K562 (cell line): ENCODE results near the gene TEDC1. TPM values are rescaled to one million over a fixed set of nuclear protein-coding genes. Genes with fewer than 3 reads are reported as not detected.

ENCODE experiments used
- BCOR ChIP-seq: fragments of 450-650 bp; IDR thresholded peaks from 2 replicates; pipeline ENCODE4 v1.6.1; 2016
- BRD4 ChIP-seq: fragments of 200-600 bp; sonication (generic); IDR thresholded peaks from 2 replicates; pipeline ENCODE4 v1.6.1; 2017; ENCODE audit warnings: inconsistent platforms
- CXXC5 ChIP-seq: fragments of 250-450 bp; sonication (Bioruptor Pico); IDR thresholded peaks from 2 replicates; pipeline ENCODE4 v1.8.0; 2022; ENCODE audit warnings: inconsistent platforms, mild to moderate bottlenecking, moderate library complexity
- ERF ChIP-seq: fragments of 450-650 bp; formaldehyde crosslinking; IDR thresholded peaks from 2 replicates; pipeline ENCODE4 v1.4.0; 2020; ENCODE audit warnings: mild to moderate bottlenecking, mixed read lengths
- ETV1 ChIP-seq: fragments of 450-650 bp; conservative IDR thresholded peaks from 2 replicates; pipeline ENCODE4 v1.6.1; 2016; ENCODE audit warnings: missing genetic modification characterization, control low read depth, low read depth, missing compliant biosample characterization
- FOS ChIP-seq: IDR thresholded peaks from 3 replicates; pipeline ENCODE4 v1.6.1; 2011; ENCODE audit not compliant: insufficient read length; ENCODE audit errors: extremely low read depth
- MTA3 ChIP-seq: fragments of 450-650 bp; formaldehyde crosslinking; IDR thresholded peaks from 2 replicates; pipeline ENCODE4 v1.6.1; 2017; ENCODE audit warnings: mild to moderate bottlenecking, borderline replicate concordance
- RBFOX2 ChIP-seq: fragments of 200-400 bp; formaldehyde crosslinking; IDR thresholded peaks from 2 replicates; pipeline ENCODE4 v1.6.1; 2017; ENCODE audit warnings: low read depth, mild to moderate bottlenecking, low read length, moderate library complexity
- RBM15 ChIP-seq: fragments of 200-400 bp; formaldehyde crosslinking; IDR thresholded peaks from 2 replicates; pipeline ENCODE4 v1.6.1; 2018; ENCODE audit warnings: mild to moderate bottlenecking, low read length, moderate library complexity; ENCODE audit not compliant: insufficient read depth
- SMARCC2 ChIP-seq: fragments of 450-650 bp; IDR thresholded peaks from 2 replicates; pipeline ENCODE4 v1.6.1; 2017; ENCODE audit warnings: antibody characterized with exemption, moderate library complexity, mild to moderate bottlenecking, low read depth
- SREBF2 ChIP-seq: sonication (generic); formaldehyde crosslinking; IDR thresholded peaks from 2 replicates; pipeline ENCODE4 v1.4.0; 2020; ENCODE audit warnings: mild to moderate bottlenecking, missing genetic modification reagents
- STAT5A ChIP-seq: IDR thresholded peaks from 2 replicates; pipeline ENCODE4 v1.6.1; 2012; ENCODE audit warnings: low read length, inconsistent platforms, borderline replicate concordance
- TRIM28 ChIP-seq: fragments of 450-650 bp; IDR thresholded peaks from 2 replicates; pipeline ENCODE4 v1.6.1; 2017
- ZC3H4 ChIP-seq: sonication (generic); formaldehyde crosslinking; IDR thresholded peaks from 2 replicates; pipeline ENCODE4 v1.9.0; 2021; ENCODE audit warnings: missing genetic modification reagents, borderline replicate concordance
- ZNF184 ChIP-seq: sonication (generic); formaldehyde crosslinking; IDR thresholded peaks from 2 replicates; pipeline ENCODE4 v1.5.0; 2020; ENCODE audit warnings: missing genetic modification reagents
- ZNF561 ChIP-seq: fragments of 450-650 bp; formaldehyde crosslinking; conservative IDR thresholded peaks from 2 replicates; pipeline ENCODE4 v1.4.0; 2020; ENCODE audit warnings: mild to moderate bottlenecking, moderate library complexity
- ZNF717 ChIP-seq: fragments of 250-450 bp; sonication (Bioruptor Pico); IDR thresholded peaks from 2 replicates; pipeline ENCODE4 v1.5.0; 2021
- polyA plus RNA-seq, 8 experiments: library from polyadenylated mRNA; depleted of rRNA in 4 of 8; stranded (reverse) in 5 of 8; unstranded in 3 of 8; fragments of >200 nt; fragmentation: Nextera tagmentation in 2 of 8; fragmentation: Illumina TruSeq in 1 of 8; extraction: Ambion mirVana in 2 of 8; extraction: Trizol in 1 of 8; gene quantifications; 2 replicates each; pipeline versions ENCODE4 v1.2.1 to v1.2.3, GENCODE V29; 2011 to 2014; ENCODE audit warnings: inconsistent platforms in 1 of 8, missing spikeins in 1 of 8
- total RNA-seq, 7 experiments: library from RNA; depleted of rRNA in 6 of 7; stranded (reverse); fragments of >200 nt in 6 of 7; fragmentation: Illumina TruSeq in 2 of 7; extraction: Trizol in 2 of 7; gene quantifications; 2 replicates each; pipeline versions ENCODE4 v1.2.1 to v1.2.3, GENCODE V29; 2011 to 2021; ENCODE audit warnings: low replicate concordance in 1 of 7
- TF ChIP-seq, protein P1 (sequence below): fragments of 250-450 bp; sonication (Bioruptor Pico); IDR thresholded peaks from 2 replicates; pipeline ENCODE4 v1.5.0; 2021
- TF ChIP-seq, protein P2 (sequence below), 2 experiments: fragments of 450-650 bp in 1 of 2; IDR thresholded peaks; 2 replicates each; pipeline ENCODE4 v1.6.1; 2011 to 2017; ENCODE audit warnings: low read depth in 2 of 2, antibody characterized with exemption in 1 of 2, borderline replicate concordance in 1 of 2, low read length in 1 of 2, mild to moderate bottlenecking in 1 of 2, mixed read lengths in 1 of 2; ENCODE audit not compliant: control insufficient read depth in 1 of 2
- TF ChIP-seq, protein P3 (sequence below), 2 experiments: IDR thresholded peaks; 2 replicates each; pipeline ENCODE4 v1.6.1; 2012; ENCODE audit warnings: improper control_type of control experiment in 2 of 2, low read depth in 2 of 2, low read length in 2 of 2, borderline replicate concordance in 1 of 2
- TF ChIP-seq, protein P4 (sequence below), 3 experiments: IDR thresholded peaks in 2 of 3; conservative IDR thresholded peaks in 1 of 3; 2 replicates each; pipeline ENCODE4 v1.5.1; 2011 to 2012; ENCODE audit warnings: low read length in 3 of 3, mild to moderate bottlenecking in 3 of 3, control low read depth in 2 of 3, improper control_type of control experiment in 1 of 3, inconsistent platforms in 1 of 3, low read depth in 1 of 3, mixed read lengths in 1 of 3, moderate library complexity in 1 of 3; ENCODE audit not compliant: insufficient read depth in 2 of 3

The TEDC1 gene
- total and polyA plus RNA-seq, 9 of the 15 experiments (the other 6 are each of a cell fraction or from before 2014, with no cell fraction given) = 0.21 to 28.3 (median 5.9) TPM

DNA sequence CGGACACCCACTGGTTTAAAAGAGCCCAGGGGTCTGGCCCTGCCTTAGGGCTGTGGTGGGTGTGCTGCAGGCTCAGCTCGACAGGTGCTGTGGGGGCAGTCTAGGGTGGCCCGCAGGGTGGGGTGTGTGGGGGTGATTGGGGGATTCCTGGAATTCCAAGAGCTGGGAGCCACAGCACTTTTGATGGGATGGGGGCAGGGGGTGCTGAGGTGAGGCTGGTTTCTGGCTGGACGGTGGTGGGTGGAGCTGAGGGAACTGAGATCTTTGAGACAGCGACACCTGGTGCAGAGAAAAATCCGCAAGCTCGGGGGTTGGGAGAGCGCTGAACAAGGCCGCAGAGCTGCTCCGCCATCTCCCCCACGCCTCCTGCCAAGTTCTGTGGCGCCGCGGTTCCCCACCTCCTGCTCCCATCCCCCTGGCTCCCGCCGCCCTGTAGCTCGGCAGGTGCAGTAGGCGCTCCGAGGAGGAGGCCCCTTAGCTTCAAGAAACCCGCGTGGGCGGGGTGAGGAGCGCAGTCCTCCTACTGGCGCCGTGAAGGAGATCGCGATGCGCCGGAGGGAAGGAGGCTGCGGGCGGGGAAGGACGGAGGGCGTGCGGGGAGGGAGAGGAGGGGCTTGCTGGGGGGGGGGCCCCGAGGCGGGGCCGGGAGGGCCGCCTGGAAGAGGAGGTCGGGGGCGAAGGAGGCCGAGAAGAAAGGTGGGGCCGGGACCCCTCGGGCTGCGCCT lies 1.3 kb upstream of the TEDC1 start (continued):
- TF ChIP-seq, protein P1, sequence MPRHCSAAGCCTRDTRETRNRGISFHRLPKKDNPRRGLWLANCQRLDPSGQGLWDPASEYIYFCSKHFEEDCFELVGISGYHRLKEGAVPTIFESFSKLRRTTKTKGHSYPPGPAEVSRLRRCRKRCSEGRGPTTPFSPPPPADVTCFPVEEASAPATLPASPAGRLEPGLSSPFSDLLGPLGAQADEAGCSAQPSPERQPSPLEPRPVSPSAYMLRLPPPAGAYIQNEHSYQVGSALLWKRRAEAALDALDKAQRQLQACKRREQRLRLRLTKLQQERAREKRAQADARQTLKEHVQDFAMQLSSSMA (CRISPR knock-in tag) = no peak
- TF ChIP-seq RBFOX2 = peak; percentile 63
- no peak for TF ChIP-seq ZNF717 (CRISPR knock-in tag)
- TF ChIP-seq, protein P2, sequence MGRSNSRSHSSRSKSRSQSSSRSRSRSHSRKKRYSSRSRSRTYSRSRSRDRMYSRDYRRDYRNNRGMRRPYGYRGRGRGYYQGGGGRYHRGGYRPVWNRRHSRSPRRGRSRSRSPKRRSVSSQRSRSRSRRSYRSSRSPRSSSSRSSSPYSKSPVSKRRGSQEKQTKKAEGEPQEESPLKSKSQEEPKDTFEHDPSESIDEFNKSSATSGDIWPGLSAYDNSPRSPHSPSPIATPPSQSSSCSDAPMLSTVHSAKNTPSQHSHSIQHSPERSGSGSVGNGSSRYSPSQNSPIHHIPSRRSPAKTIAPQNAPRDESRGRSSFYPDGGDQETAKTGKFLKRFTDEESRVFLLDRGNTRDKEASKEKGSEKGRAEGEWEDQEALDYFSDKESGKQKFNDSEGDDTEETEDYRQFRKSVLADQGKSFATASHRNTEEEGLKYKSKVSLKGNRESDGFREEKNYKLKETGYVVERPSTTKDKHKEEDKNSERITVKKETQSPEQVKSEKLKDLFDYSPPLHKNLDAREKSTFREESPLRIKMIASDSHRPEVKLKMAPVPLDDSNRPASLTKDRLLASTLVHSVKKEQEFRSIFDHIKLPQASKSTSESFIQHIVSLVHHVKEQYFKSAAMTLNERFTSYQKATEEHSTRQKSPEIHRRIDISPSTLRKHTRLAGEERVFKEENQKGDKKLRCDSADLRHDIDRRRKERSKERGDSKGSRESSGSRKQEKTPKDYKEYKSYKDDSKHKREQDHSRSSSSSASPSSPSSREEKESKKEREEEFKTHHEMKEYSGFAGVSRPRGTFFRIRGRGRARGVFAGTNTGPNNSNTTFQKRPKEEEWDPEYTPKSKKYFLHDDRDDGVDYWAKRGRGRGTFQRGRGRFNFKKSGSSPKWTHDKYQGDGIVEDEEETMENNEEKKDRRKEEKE (IDR thresholded peaks at IDR 0.05; ENCODE audit: borderline replicate concordance in 1 of 2, control insufficient read depth in 1 of 2, low read depth in 2 of 2, low read length in 1 of 2) = no peak
- TF ChIP-seq ZNF184 = no peak
- no peak for TF ChIP-seq SREBF2 (CRISPR knock-in tag)
- no peak for TF ChIP-seq FOS
- no peak for TF ChIP-seq ZC3H4 (CRISPR knock-in tag)
- TF ChIP-seq RBM15 = no peak
- TF ChIP-seq, protein P3, sequence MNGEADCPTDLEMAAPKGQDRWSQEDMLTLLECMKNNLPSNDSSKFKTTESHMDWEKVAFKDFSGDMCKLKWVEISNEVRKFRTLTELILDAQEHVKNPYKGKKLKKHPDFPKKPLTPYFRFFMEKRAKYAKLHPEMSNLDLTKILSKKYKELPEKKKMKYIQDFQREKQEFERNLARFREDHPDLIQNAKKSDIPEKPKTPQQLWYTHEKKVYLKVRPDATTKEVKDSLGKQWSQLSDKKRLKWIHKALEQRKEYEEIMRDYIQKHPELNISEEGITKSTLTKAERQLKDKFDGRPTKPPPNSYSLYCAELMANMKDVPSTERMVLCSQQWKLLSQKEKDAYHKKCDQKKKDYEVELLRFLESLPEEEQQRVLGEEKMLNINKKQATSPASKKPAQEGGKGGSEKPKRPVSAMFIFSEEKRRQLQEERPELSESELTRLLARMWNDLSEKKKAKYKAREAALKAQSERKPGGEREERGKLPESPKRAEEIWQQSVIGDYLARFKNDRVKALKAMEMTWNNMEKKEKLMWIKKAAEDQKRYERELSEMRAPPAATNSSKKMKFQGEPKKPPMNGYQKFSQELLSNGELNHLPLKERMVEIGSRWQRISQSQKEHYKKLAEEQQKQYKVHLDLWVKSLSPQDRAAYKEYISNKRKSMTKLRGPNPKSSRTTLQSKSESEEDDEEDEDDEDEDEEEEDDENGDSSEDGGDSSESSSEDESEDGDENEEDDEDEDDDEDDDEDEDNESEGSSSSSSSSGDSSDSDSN (IDR thresholded peaks at IDR 0.05; ENCODE audit: borderline replicate concordance in 1 of 2, low read depth in 2 of 2, low read length in 2 of 2) = peak in 1 of 2 experiments; percentile 52; a peak in 1 of 4 replicates
- no peak for TF ChIP-seq STAT5A
- 0 out of 2 replicates have a peak, but pooled peaks have one; percentile 58 for TF ChIP-seq MTA3
- no peak for TF ChIP-seq ZNF561 (CRISPR knock-in tag)
- no peak for TF ChIP-seq ETV1 (tag)
- TF ChIP-seq, protein P4, sequence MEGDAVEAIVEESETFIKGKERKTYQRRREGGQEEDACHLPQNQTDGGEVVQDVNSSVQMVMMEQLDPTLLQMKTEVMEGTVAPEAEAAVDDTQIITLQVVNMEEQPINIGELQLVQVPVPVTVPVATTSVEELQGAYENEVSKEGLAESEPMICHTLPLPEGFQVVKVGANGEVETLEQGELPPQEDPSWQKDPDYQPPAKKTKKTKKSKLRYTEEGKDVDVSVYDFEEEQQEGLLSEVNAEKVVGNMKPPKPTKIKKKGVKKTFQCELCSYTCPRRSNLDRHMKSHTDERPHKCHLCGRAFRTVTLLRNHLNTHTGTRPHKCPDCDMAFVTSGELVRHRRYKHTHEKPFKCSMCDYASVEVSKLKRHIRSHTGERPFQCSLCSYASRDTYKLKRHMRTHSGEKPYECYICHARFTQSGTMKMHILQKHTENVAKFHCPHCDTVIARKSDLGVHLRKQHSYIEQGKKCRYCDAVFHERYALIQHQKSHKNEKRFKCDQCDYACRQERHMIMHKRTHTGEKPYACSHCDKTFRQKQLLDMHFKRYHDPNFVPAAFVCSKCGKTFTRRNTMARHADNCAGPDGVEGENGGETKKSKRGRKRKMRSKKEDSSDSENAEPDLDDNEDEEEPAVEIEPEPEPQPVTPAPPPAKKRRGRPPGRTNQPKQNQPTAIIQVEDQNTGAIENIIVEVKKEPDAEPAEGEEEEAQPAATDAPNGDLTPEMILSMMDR (IDR thresholded peaks at IDR 0.05 in 2 of 3, conservative IDR thresholded peaks at IDR 0.05 in 1 of 3; ENCODE audit: insufficient read depth in 2 of 3, low read depth in 1 of 3, low read length in 3 of 3) = peak; percentile 67 to 76 (median 72)
- TF ChIP-seq CXXC5 (CRISPR knock-in tag) = peak; percentile 50
- TF ChIP-seq BRD4 = no peak
- peak; percentile 47 for TF ChIP-seq BCOR
- TF ChIP-seq ERF (CRISPR knock-in tag) = no peak
- no peak for TF ChIP-seq TRIM28
- TF ChIP-seq SMARCC2 = no peak
